ENCODE data around the gene MSH3.

Gene MSH3

GRCh38 chr5:80695666-80696065 lies 41.2 kb downstream of the MSH3 start (continued):
- no peak for TF ChIP-seq ZNF423 (tag by site-specific recombination; IDR thresholded peaks at IDR 0.05)

GRCh38 chr5:80696450-80696849 lies 42.0 kb downstream of the MSH3 start:
- H3K36me3 ChIP-seq (ENCODE audit: control insufficient read depth in 2 of 2, insufficient read depth in 1 of 2, low read length in 2 of 2): peaks cover 7 to 8% of the 10 kb centered on the region in 2 experiments; a peak in 2 of 3 replicates

More at GRCh38 chr5:80696450-80696849, 42.0 kb downstream of the MSH3 start:
- Histone ChIP-seq H3K9me3 (ENCODE audit: control insufficient read depth, insufficient read depth, low read depth, low read length) (no peaks in the 10 kb centered on the region), H3K4me1 (ENCODE audit: control insufficient read depth, insufficient read depth, low read length) (no peaks in the 10 kb centered on the region), H3K27ac (ENCODE audit: extremely low read depth, low read depth, low read length) (no peak overlapping the region), H3K4me3 (ENCODE audit: low read depth, low read length) (no peak overlapping the region)
- ChIA-PET CTCF (interaction anchor here (0.7 kb wide), 1 partner anchor 24 kb away, joined by 5 read pairs; no protein-coding TSS in a partner anchor), POLR2A (no interaction called here)
- TF ChIP-seq HOXC10 (CRISPR knock-in tag; IDR thresholded peaks at IDR 0.05) (no peak), ZBTB11 (tag by site-specific recombination; conservative IDR thresholded peaks at IDR 0.05; ENCODE audit: low read depth) (no peak), ZNF677 (tag by site-specific recombination; IDR thresholded peaks at IDR 0.05) (no peak), BCL11A (tag by site-specific recombination; IDR thresholded peaks at IDR 0.05; ENCODE audit: low read depth) (no peak), BCL11B (tag by site-specific recombination; IDR thresholded peaks at IDR 0.05; ENCODE audit: low read depth) (no peak), ZNF670 (tag by site-specific recombination; IDR thresholded peaks at IDR 0.05; ENCODE audit: low read depth) (no peak), ZNF830 (tag by site-specific recombination; IDR thresholded peaks at IDR 0.05; ENCODE audit: low read depth) (no peak), ZNF274 (IDR thresholded peaks at IDR 0.05; ENCODE audit: low read length) (no peak), ZNF274 (tag by site-specific recombination; IDR thresholded peaks at IDR 0.05; ENCODE audit: borderline replicate concordance) (no peak), PRDM2 (tag by site-specific recombination; IDR thresholded peaks at IDR 0.05; ENCODE audit: borderline replicate concordance) (no peak), ZNF768 (tag by site-specific recombination; IDR thresholded peaks at IDR 0.05) (no peak)

All from HEK293 (cell line).